Fibroblast of skin of left biceps (primary cell): ENCODE data around the gene ATP6V1C2.

Experiments
- DNase-seq, 2 experiments: peaks; one replicate each; pipeline ENCODE4 v3.0.0-alpha.2; 2013; ENCODE audit warnings: low read depth in 2 of 2

ATP6V1C2 gene

GRCh38 chr2:10721396-10722251, at the start of gene ATP6V1C2:
TSS of gene ATP6V1C2 (plus strand) at chr2:10721630. CDS start at chr2:10722850, 1,220 bp downstream.
- no peak for DNase-seq

GRCh38 chr2:10675131-10675530, 46.3 kb upstream of the ATP6V1C2 start:
- DNase-seq, result no peak

GRCh38 chr2:10678225-10678624, 43.2 kb upstream of the ATP6V1C2 start:
- no peak for DNase-seq

GRCh38 chr2:10680214-10680613, 41.2 kb upstream of the ATP6V1C2 start:
- no peak for DNase-seq

- no peak for DNase-seq
Observed at GRCh38 chr2:10680957-10681356, 40.5 kb upstream of the ATP6V1C2 start.

GRCh38 chr2:10686176-10686730, 35.2 kb upstream of the ATP6V1C2 start:
- no peak for DNase-seq

GRCh38 chr2:10688921-10689807, 32.3 kb upstream of the ATP6V1C2 start:
- DNase-seq, result no peak

- DNase-seq, result no peak
Observed at GRCh38 chr2:10691521-10691920, 29.9 kb upstream of the ATP6V1C2 start.

GRCh38 chr2:10700078-10700803, 21.2 kb upstream of the ATP6V1C2 start:
- no peak for DNase-seq

- no peak for DNase-seq
Observed at GRCh38 chr2:10704034-10704594, 17.3 kb upstream of the ATP6V1C2 start.

GRCh38 chr2:10706033-10706432, 15.4 kb upstream of the ATP6V1C2 start:
- no peak for DNase-seq

GRCh38 chr2:10707831-10708230, 13.6 kb upstream of the ATP6V1C2 start:
- no peak for DNase-seq

- no peak for DNase-seq
Observed at GRCh38 chr2:10709290-10709939, 12.0 kb upstream of the ATP6V1C2 start.

- DNase-seq, result no peak
Observed at GRCh38 chr2:10712185-10712809, 9.1 kb upstream of the ATP6V1C2 start.

GRCh38 chr2:10716581-10716980, 4.8 kb upstream of the ATP6V1C2 start:
- DNase-seq, result no peak

- peak; percentile 5 to 6 for DNase-seq
Observed at GRCh38 chr2:10717628-10718027, 3.8 kb upstream of the ATP6V1C2 start.

GRCh38 chr2:10720306-10720705, 1.1 kb upstream of the ATP6V1C2 start:
- no peak for DNase-seq

- DNase-seq, result no peak
Observed at GRCh38 chr2:10720947-10721395, 459 bp upstream of the ATP6V1C2 start.

GRCh38 chr2:10722252-10722825, 909 bp downstream of the ATP6V1C2 start:
- no peak for DNase-seq
